ENCODE measurements around the gene ROR2. TPM values are rescaled to one million over a fixed set of nuclear protein-coding genes. Genes with fewer than 3 reads are reported as not detected.
A peak's percentile ranks its signal among the peaks of the same experiment; 100 is the strongest.

Gene ROR2
- total RNA-seq, 2 donors from 2014 or later, result 4.0 to 5.4 TPM

GRCh38 chr9:91903126-91903911 is 46.7 kb downstream of the ROR2 start:
- H3K4me1 ChIP-seq, result peaks cover 53% of the 10 kb centered on the region
- intact Hi-C loops (cut with DNase I), result no loop called here
- TF ChIP-seq CTCF (IDR thresholded peaks at IDR 0.05), result no peak

GRCh38 chr9:91902475-91903125 is 47.4 kb downstream of the ROR2 start:
- DNase-seq (peak in 1 of 4 donors; percentile 14), ATAC-seq (peak; percentile 62)
- TF ChIP-seq POLR2A (IDR thresholded peaks at IDR 0.05) (no peak), CTCF (IDR thresholded peaks at IDR 0.05) (no peak)
- no peak overlapping the region for H3K4me3 ChIP-seq
- intact Hi-C loops (cut with DNase I), result no loop called here
- no peaks in the 10 kb centered on the region for H3K9me3 ChIP-seq
- H3K36me3 ChIP-seq (replicated peaks in 1 of 2; ENCODE audit: insufficient read depth in 1 of 2, low read depth in 2 of 2), result no peaks in the 10 kb centered on the region
- peak overlapping the region in 2 of 4 donors; percentile 47 for H3K27ac ChIP-seq
- H3K27me3 ChIP-seq, result no peaks in the 10 kb centered on the region
- H3K4me1 ChIP-seq, result peaks cover 60% of the 10 kb centered on the region
- WGBS, 2 donors, result 26 to 28% methylated on average over 7 to 11 of the region's 11 CpGs

More at GRCh38 chr9:91903126-91903911, 46.7 kb downstream of the ROR2 start:
- no peaks in the 10 kb centered on the region for H3K27me3 ChIP-seq
- H3K36me3 ChIP-seq (replicated peaks in 1 of 2; ENCODE audit: insufficient read depth in 1 of 2, low read depth in 2 of 2), result no peaks in the 10 kb centered on the region
- ATAC-seq, result no peak
- H3K27ac ChIP-seq, result no peak overlapping the region
- WGBS, 2 donors, result 73 to 80% methylated on average over 12 of the region's 12 CpGs
- no peak for DNase-seq
- H3K9me3 ChIP-seq, result no peaks in the 10 kb centered on the region
- H3K4me3 ChIP-seq, result no peak overlapping the region

- H3K4me1 ChIP-seq, result peaks cover 78% of the 10 kb centered on the region
- H3K9me3 ChIP-seq, result no peaks in the 10 kb centered on the region
- H3K4me3 ChIP-seq, result no peak overlapping the region
- peak overlapping the region in 2 of 4 donors; percentile 41 to 54 for H3K27ac ChIP-seq
- DNase-seq (no peak), ATAC-seq (no peak)
- no peaks in the 10 kb centered on the region for H3K36me3 ChIP-seq (replicated peaks in 1 of 2; ENCODE audit: insufficient read depth in 1 of 2, low read depth in 2 of 2)
- intact Hi-C loops (cut with DNase I), result no loop called here
- WGBS, 2 donors, result 35 to 42% methylated on average over 3 of the region's 3 CpGs
- TF ChIP-seq CTCF (IDR thresholded peaks at IDR 0.05), result no peak
- no peak for TF ChIP-seq POLR2A (IDR thresholded peaks at IDR 0.05)
- no peaks in the 10 kb centered on the region for H3K27me3 ChIP-seq
Observed at GRCh38 chr9:91900797-91901177, 49.2 kb downstream of the ROR2 start.

GRCh38 chr9:91900055-91900796 is 49.8 kb downstream of the ROR2 start:
- DNase-seq, result peak in 2 of 4 donors; percentile 21 to 27
- no peaks in the 10 kb centered on the region for H3K27me3 ChIP-seq
- intact Hi-C loops (cut with DNase I), result no loop called here
- WGBS, 2 donors, result 51 to 54% methylated on average over 24 to 32 of the region's 32 CpGs
- TF ChIP-seq POLR2A (IDR thresholded peaks at IDR 0.05) (no peak), CTCF (IDR thresholded peaks at IDR 0.05) (no peak)
- H3K4me3 ChIP-seq, result no peak overlapping the region
- H3K4me1 ChIP-seq, result peaks cover 81% of the 10 kb centered on the region
- peak overlapping the region in 2 of 4 donors; percentile 41 to 54 for H3K27ac ChIP-seq
- no peaks in the 10 kb centered on the region for H3K9me3 ChIP-seq
- no peak for ATAC-seq
- H3K36me3 ChIP-seq (replicated peaks in 1 of 2; ENCODE audit: insufficient read depth in 1 of 2, low read depth in 2 of 2), result no peaks in the 10 kb centered on the region
